SU-DHL-6 (cell line): ENCODE results near the gene LRRC47.

Source experiments
- CTCF ChIP-seq: fragments of 200-600 bp; sonication (generic); IDR thresholded peaks from one replicate; pipeline ENCODE4 v1.5.1; 2017; ENCODE audit warnings: antibody characterized with exemption, mild to moderate bottlenecking, low read length, moderate library complexity; ENCODE audit not compliant: insufficient read depth, poor library complexity, severe bottlenecking
- EZH2phosphoT487 ChIP-seq: fragments of 200-600 bp; sonication (generic), shearing (Covaris generic); conservative IDR thresholded peaks from 2 replicates; pipeline ENCODE4 v1.6.1; 2018; ENCODE audit warnings: mild to moderate bottlenecking, antibody characterized with exemption, low read length, moderate library complexity, mixed read lengths

DNA sequence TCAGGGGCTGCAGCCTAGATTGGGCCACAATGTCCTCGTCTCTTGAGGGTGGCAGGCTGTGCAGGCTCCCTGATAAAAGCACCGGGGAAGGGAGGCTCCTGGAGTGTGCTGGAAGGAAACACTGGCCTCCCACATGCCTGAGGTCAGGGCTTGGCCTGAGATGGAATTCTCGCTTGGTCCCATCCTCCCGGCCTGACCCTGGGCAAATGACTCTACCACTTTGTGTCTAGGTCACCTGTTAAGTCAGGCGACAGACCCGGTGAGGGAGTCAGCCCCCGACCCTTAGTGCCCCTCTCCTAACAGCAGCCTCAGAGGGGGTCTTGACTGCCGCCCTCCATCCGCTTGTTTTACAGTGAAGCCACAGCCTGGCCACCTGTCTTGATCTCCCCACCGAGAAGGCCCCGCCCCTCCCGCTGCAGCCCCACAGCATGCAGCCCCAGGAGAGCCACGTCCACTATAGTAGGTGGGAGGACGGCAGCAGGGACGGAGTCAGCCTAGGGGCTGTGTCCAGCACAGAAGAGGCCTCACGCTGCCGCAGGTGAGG, 21.3 kb downstream of the LRRC47 start:
- TF ChIP-seq CTCF (no peak), EZH2phosphoT487 (no peak)
